ENCODE results near the gene SMPD3.
A peak's percentile ranks its signal among the peaks of the same experiment; 100 is the strongest.
"Not testable (repeated sequence)": the region's sequence is repeated elsewhere in the genome, so short reads cannot be mapped to it uniquely, and the experiment has no call there.

Gene SMPD3

GRCh38 chr16:68448360-68448970 lies at the start of gene SMPD3:
TSS of gene SMPD3 (minus strand) at chr16:68448508. CDS start at chr16:68372181, 76,327 bp downstream.
- Mint-ChIP-seq H3K4me3 (peak within 1 kb of the TSS; percentile 68), H3K36me3 (ENCODE audit: low read depth) (no peaks in the 10 kb centered on the region), H3K27me3 (ENCODE audit: low read depth) (peaks cover 38% of the 10 kb centered on the region), H3K4me1 (ENCODE audit: low read depth) (peaks cover 8% of the 10 kb centered on the region), H3K27ac (no peak within 1 kb of the TSS), H3K9me3 (no peaks in the 10 kb centered on the region)
- peak; percentile 95 for DNase-seq (ENCODE audit: low spot score)

GRCh38 chr16:68496689-68497088 lies 48.4 kb upstream of the SMPD3 start:
- Mint-ChIP-seq H3K9me3 (no peaks in the 10 kb centered on the region), H3K36me3 (ENCODE audit: low read depth) (no peaks in the 10 kb centered on the region), H3K27me3 (ENCODE audit: low read depth) (peaks cover 12% of the 10 kb centered on the region), H3K4me3 (no peak overlapping the region), H3K4me1 (ENCODE audit: low read depth) (no peaks in the 10 kb centered on the region), H3K27ac (no peak overlapping the region)
- no peak for DNase-seq (ENCODE audit: low spot score)

GRCh38 chr16:68494261-68494660 lies 46.0 kb upstream of the SMPD3 start:
- H3K36me3 Mint-ChIP-seq (ENCODE audit: low read depth); H3K4me1 Mint-ChIP-seq (ENCODE audit: low read depth); H3K9me3 Mint-ChIP-seq; H3K4me3 Mint-ChIP-seq; DNase-seq (ENCODE audit: low spot score); H3K27ac Mint-ChIP-seq: not testable (repeated sequence)
- peaks cover 12% of the 10 kb centered on the region for H3K27me3 Mint-ChIP-seq (ENCODE audit: low read depth)

GRCh38 chr16:68493412-68494070 lies 45.2 kb upstream of the SMPD3 start:
- H3K36me3 Mint-ChIP-seq (ENCODE audit: low read depth) = no peaks in the 10 kb centered on the region
- no peak overlapping the region for H3K27ac Mint-ChIP-seq
- H3K9me3 Mint-ChIP-seq = no peaks in the 10 kb centered on the region
- no peaks in the 10 kb centered on the region for H3K4me1 Mint-ChIP-seq (ENCODE audit: low read depth)
- H3K4me3 Mint-ChIP-seq = no peak overlapping the region
- no peak for DNase-seq (ENCODE audit: low spot score)
- H3K27me3 Mint-ChIP-seq (ENCODE audit: low read depth) = peaks cover 12% of the 10 kb centered on the region

- no peaks in the 10 kb centered on the region for H3K4me1 Mint-ChIP-seq (ENCODE audit: low read depth)
- H3K36me3 Mint-ChIP-seq (ENCODE audit: low read depth) = no peaks in the 10 kb centered on the region
- H3K27ac Mint-ChIP-seq = no peak overlapping the region
- H3K4me3 Mint-ChIP-seq = no peak overlapping the region
- DNase-seq (ENCODE audit: low spot score) = no peak
- H3K27me3 Mint-ChIP-seq (ENCODE audit: low read depth) = peaks cover 12% of the 10 kb centered on the region
- H3K9me3 Mint-ChIP-seq = no peaks in the 10 kb centered on the region
Observed at GRCh38 chr16:68492543-68493411, 44.5 kb upstream of the SMPD3 start.

GRCh38 chr16:68492151-68492542 lies 43.8 kb upstream of the SMPD3 start:
- Mint-ChIP-seq H3K4me1 (ENCODE audit: low read depth) (no peaks in the 10 kb centered on the region), H3K9me3 (no peaks in the 10 kb centered on the region), H3K36me3 (ENCODE audit: low read depth) (no peaks in the 10 kb centered on the region), H3K27ac (no peak overlapping the region), H3K27me3 (ENCODE audit: low read depth) (peaks cover 12% of the 10 kb centered on the region), H3K4me3 (no peak overlapping the region)
- DNase-seq (ENCODE audit: low spot score) = no peak

GRCh38 chr16:68491576-68491950 lies 43.3 kb upstream of the SMPD3 start:
- no peaks in the 10 kb centered on the region for H3K9me3 Mint-ChIP-seq
- no peak overlapping the region for H3K27ac Mint-ChIP-seq
- DNase-seq (ENCODE audit: low spot score) = no peak
- no peaks in the 10 kb centered on the region for H3K4me1 Mint-ChIP-seq (ENCODE audit: low read depth)
- H3K36me3 Mint-ChIP-seq (ENCODE audit: low read depth) = no peaks in the 10 kb centered on the region
- no peak overlapping the region for H3K4me3 Mint-ChIP-seq
- peaks cover 14% of the 10 kb centered on the region for H3K27me3 Mint-ChIP-seq (ENCODE audit: low read depth)

GRCh38 chr16:68490829-68491575 lies 42.7 kb upstream of the SMPD3 start:
- Mint-ChIP-seq H3K9me3 (no peaks in the 10 kb centered on the region), H3K27ac (no peak overlapping the region), H3K36me3 (ENCODE audit: low read depth) (no peaks in the 10 kb centered on the region), H3K27me3 (ENCODE audit: low read depth) (peaks cover 14% of the 10 kb centered on the region), H3K4me3 (no peak overlapping the region), H3K4me1 (ENCODE audit: low read depth) (no peaks in the 10 kb centered on the region)
- no peak for DNase-seq (ENCODE audit: low spot score)

GRCh38 chr16:68490358-68490757 lies 42.0 kb upstream of the SMPD3 start:
- no peak for DNase-seq (ENCODE audit: low spot score)
- H3K27me3 Mint-ChIP-seq (ENCODE audit: low read depth) = peaks cover 14% of the 10 kb centered on the region
- no peak overlapping the region for H3K4me3 Mint-ChIP-seq
- no peaks in the 10 kb centered on the region for H3K36me3 Mint-ChIP-seq (ENCODE audit: low read depth)
- H3K4me1 Mint-ChIP-seq (ENCODE audit: low read depth) = no peaks in the 10 kb centered on the region
- H3K27ac Mint-ChIP-seq = no peak overlapping the region
- H3K9me3 Mint-ChIP-seq = no peaks in the 10 kb centered on the region

- Mint-ChIP-seq H3K27ac (no peak overlapping the region), H3K9me3 (no peaks in the 10 kb centered on the region), H3K27me3 (ENCODE audit: low read depth) (peaks cover 5% of the 10 kb centered on the region), H3K4me1 (ENCODE audit: low read depth) (no peaks in the 10 kb centered on the region), H3K4me3 (no peak overlapping the region), H3K36me3 (ENCODE audit: low read depth) (no peaks in the 10 kb centered on the region)
- no peak for DNase-seq (ENCODE audit: low spot score)
Observed at GRCh38 chr16:68488554-68488953, 40.2 kb upstream of the SMPD3 start.

- no peak for DNase-seq (ENCODE audit: low spot score)
Observed at GRCh38 chr16:68487669-68488068, 39.4 kb upstream of the SMPD3 start.

GRCh38 chr16:68487203-68487514 lies 38.9 kb upstream of the SMPD3 start:
- Mint-ChIP-seq H3K4me1 (ENCODE audit: low read depth) (no peaks in the 10 kb centered on the region), H3K27ac (no peak overlapping the region), H3K9me3 (no peaks in the 10 kb centered on the region), H3K4me3 (no peak overlapping the region), H3K27me3 (ENCODE audit: low read depth) (peaks cover 8% of the 10 kb centered on the region), H3K36me3 (ENCODE audit: low read depth) (no peaks in the 10 kb centered on the region)
- DNase-seq (ENCODE audit: low spot score) = no peak

More at GRCh38 chr16:68487669-68488068, 39.4 kb upstream of the SMPD3 start:
- Mint-ChIP-seq H3K36me3 (ENCODE audit: low read depth) (no peaks in the 10 kb centered on the region), H3K4me1 (ENCODE audit: low read depth) (no peaks in the 10 kb centered on the region), H3K4me3 (no peak overlapping the region), H3K9me3 (no peaks in the 10 kb centered on the region), H3K27me3 (ENCODE audit: low read depth) (peaks cover 5% of the 10 kb centered on the region), H3K27ac (no peak overlapping the region)

GRCh38 chr16:68486502-68487202 lies 38.3 kb upstream of the SMPD3 start:
- Mint-ChIP-seq H3K4me1 (ENCODE audit: low read depth) (no peaks in the 10 kb centered on the region), H3K4me3 (no peak overlapping the region), H3K9me3 (no peaks in the 10 kb centered on the region)

More at GRCh38 chr16:68486502-68487202, 38.3 kb upstream of the SMPD3 start:
- no peak overlapping the region for H3K27ac Mint-ChIP-seq
- no peaks in the 10 kb centered on the region for H3K36me3 Mint-ChIP-seq (ENCODE audit: low read depth)
- no peak for DNase-seq (ENCODE audit: low spot score)
- H3K27me3 Mint-ChIP-seq (ENCODE audit: low read depth) = peaks cover 9% of the 10 kb centered on the region

Measured in T-helper 2 cell treated with Interferon-gamma antibody and Interleukin-4, amounts not matched to agents 5 μg/mL and 100 μg/mL, for 36 hours (primary cell).